Osteoblast (primary cell): ENCODE data around the gene ANXA11. TPM values are rescaled to one million over a fixed set of nuclear protein-coding genes. Genes with fewer than 3 reads are reported as not detected.
A peak's percentile ranks its signal among the peaks of the same experiment; 100 is the strongest.

ENCODE experiments used
- DNase-seq: peaks from one replicate; pipeline ENCODE4 v3.0.0; 2011; ENCODE audit warnings: low spot score, mixed read lengths; ENCODE audit not compliant: insufficient read length; ENCODE audit errors: missing footprints
- H2AFZ ChIP-seq: 2 replicates; pipeline ENCODE4 v1.6.0; 2011; ENCODE audit warnings: mild to moderate bottlenecking, low read length
- H3K27ac ChIP-seq: 2 replicates; pipeline ENCODE4 v1.5.1; 2011; ENCODE audit warnings: mild to moderate bottlenecking, low read depth, low read length, moderate library complexity
- H3K27me3 ChIP-seq: 2 replicates; pipeline ENCODE4 v1.6.0; 2012; ENCODE audit warnings: mild to moderate bottlenecking, control low read depth, inconsistent platforms, low read length, moderate library complexity; ENCODE audit not compliant: insufficient read depth
- H3K36me3 ChIP-seq: 2 replicates; pipeline ENCODE4 v1.5.1; 2011; ENCODE audit warnings: mild to moderate bottlenecking, low read length, control low read depth, moderate library complexity; ENCODE audit not compliant: insufficient read depth
- H3K4me1 ChIP-seq: 2 replicates; pipeline ENCODE4 v1.5.1; 2011; ENCODE audit warnings: mild to moderate bottlenecking, low read length, control low read depth, moderate library complexity; ENCODE audit not compliant: insufficient read depth
- H3K4me2 ChIP-seq: 2 replicates; pipeline ENCODE4 v1.6.0; 2011; ENCODE audit warnings: mild to moderate bottlenecking, low read length; ENCODE audit not compliant: insufficient read depth
- H3K4me3 ChIP-seq: fragments of 200-600 bp; sonication (generic); 3 replicates; pipeline ENCODE4 v1.5.1; 2012; ENCODE audit warnings: mild to moderate bottlenecking, low read length, inconsistent platforms; ENCODE audit not compliant: insufficient read depth
- H3K79me2 ChIP-seq: 2 replicates; pipeline ENCODE4 v1.6.0; 2012; ENCODE audit warnings: mild to moderate bottlenecking, low read length, control low read depth, inconsistent platforms; ENCODE audit not compliant: insufficient read depth
- H3K9me3 ChIP-seq: 2 replicates; pipeline ENCODE4 v1.5.1; 2011; ENCODE audit warnings: low read depth, low read length, control low read depth
- H4K20me1 ChIP-seq: 2 replicates; pipeline ENCODE4 v1.6.0; 2012; ENCODE audit warnings: mild to moderate bottlenecking, low read length, control low read depth; ENCODE audit not compliant: insufficient read depth
- total RNA-seq: library from RNA; depleted of rRNA; stranded (reverse); fragments of >200 nt; gene quantifications from 2 replicates; pipeline ENCODE4 v1.2.3, GENCODE V29; 2012
- TF ChIP-seq, protein P1 (sequence below): IDR thresholded peaks from 2 replicates; pipeline ENCODE4 v1.5.1; 2011; ENCODE audit warnings: mild to moderate bottlenecking, low read depth, low read length, moderate library complexity; ENCODE audit errors: extremely low read depth

ANXA11 gene
- total RNA-seq, 1 donor: 112 TPM

DNA sequence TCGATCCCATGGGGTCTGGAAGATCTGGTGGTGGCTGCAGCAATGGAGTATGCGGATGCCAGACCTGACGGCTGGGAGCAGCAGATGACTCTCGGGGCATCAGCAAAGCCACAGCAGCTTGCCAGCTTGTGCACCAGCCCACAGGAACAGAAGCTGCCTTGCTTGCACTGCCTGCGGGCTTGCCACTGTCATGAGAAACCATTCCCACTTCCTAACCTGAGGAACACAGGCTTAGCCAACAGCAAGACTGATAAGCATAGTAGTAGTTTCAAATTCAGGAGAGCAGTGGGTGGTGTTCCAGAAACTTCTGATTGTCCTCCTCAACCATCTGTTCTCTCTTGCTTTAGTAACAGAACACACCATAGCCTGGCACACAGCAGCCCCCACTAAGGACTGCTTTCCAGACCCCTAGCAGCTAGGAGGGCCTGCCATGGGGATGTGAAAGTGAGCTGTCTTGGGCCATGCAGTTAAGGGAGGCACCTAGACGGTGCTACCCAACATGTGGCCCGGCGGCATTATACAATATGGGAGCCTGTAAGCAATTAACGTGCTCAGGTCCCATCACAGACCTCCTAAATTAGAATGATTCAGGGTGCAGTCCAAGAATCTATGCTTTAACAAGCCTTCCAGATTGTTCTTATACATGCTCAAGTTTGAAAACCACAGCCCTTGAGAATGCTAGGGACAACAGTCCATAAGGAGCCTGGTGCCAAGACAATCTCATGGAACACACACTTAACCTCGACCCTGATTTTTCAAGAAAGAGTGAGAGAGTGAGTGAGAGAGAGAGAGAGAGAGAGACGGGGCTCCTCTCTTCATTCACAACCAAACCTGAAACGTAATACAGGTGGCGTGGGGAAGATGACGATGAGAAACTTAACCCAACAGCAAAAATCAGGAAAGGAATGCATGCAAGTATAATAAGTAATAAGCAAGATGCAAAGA lies 7.1 kb downstream of the ANXA11 start:
- Histone ChIP-seq H2AFZ (no peak overlapping the region), H4K20me1 (peaks cover 36% of the 10 kb centered on the region), H3K27ac (peak overlapping the region; percentile 97), H3K4me2 (peak overlapping the region; percentile 17), H3K4me1 (peaks cover 50% of the 10 kb centered on the region), H3K79me2 (peaks cover 92% of the 10 kb centered on the region), H3K9me3 (no peaks in the 10 kb centered on the region), H3K27me3 (no peaks in the 10 kb centered on the region), H3K36me3 (peaks cover 14% of the 10 kb centered on the region), H3K4me3 (no peak overlapping the region)
- TF ChIP-seq, protein P1, sequence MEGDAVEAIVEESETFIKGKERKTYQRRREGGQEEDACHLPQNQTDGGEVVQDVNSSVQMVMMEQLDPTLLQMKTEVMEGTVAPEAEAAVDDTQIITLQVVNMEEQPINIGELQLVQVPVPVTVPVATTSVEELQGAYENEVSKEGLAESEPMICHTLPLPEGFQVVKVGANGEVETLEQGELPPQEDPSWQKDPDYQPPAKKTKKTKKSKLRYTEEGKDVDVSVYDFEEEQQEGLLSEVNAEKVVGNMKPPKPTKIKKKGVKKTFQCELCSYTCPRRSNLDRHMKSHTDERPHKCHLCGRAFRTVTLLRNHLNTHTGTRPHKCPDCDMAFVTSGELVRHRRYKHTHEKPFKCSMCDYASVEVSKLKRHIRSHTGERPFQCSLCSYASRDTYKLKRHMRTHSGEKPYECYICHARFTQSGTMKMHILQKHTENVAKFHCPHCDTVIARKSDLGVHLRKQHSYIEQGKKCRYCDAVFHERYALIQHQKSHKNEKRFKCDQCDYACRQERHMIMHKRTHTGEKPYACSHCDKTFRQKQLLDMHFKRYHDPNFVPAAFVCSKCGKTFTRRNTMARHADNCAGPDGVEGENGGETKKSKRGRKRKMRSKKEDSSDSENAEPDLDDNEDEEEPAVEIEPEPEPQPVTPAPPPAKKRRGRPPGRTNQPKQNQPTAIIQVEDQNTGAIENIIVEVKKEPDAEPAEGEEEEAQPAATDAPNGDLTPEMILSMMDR: no peak
- DNase-seq: no peak

DNA sequence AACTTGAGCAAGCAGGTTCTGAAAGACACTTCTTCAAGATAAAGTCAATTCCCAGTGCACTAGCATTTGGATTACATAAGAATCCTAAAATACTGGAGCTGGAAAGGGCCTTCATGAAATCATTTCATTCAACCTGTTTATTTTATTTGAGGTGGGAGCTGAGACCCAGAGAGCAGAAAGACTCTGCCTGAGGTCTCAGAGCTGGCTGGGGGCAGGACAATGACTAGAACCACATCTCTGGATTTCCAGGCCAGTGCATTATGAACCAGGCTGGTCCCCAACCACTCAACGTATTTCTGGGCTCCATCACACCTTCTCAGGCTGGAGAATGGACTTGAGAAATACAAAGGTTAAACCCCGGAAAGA lies 8.4 kb downstream of the ANXA11 start:
- no peaks in the 10 kb centered on the region for H3K27me3 ChIP-seq
- H3K9me3 ChIP-seq: no peaks in the 10 kb centered on the region
- DNase-seq: no peak
- H3K27ac ChIP-seq: peak overlapping the region; percentile 63
- H3K4me2 ChIP-seq: no peak overlapping the region
- no peak overlapping the region for H2AFZ ChIP-seq
- H3K79me2 ChIP-seq: peaks cover 92% of the 10 kb centered on the region
- no peak overlapping the region for H3K4me3 ChIP-seq
- TF ChIP-seq, protein P1: no peak
- peaks cover 38% of the 10 kb centered on the region for H3K4me1 ChIP-seq
- peaks cover 42% of the 10 kb centered on the region for H4K20me1 ChIP-seq
- H3K36me3 ChIP-seq: peaks cover 14% of the 10 kb centered on the region

DNA sequence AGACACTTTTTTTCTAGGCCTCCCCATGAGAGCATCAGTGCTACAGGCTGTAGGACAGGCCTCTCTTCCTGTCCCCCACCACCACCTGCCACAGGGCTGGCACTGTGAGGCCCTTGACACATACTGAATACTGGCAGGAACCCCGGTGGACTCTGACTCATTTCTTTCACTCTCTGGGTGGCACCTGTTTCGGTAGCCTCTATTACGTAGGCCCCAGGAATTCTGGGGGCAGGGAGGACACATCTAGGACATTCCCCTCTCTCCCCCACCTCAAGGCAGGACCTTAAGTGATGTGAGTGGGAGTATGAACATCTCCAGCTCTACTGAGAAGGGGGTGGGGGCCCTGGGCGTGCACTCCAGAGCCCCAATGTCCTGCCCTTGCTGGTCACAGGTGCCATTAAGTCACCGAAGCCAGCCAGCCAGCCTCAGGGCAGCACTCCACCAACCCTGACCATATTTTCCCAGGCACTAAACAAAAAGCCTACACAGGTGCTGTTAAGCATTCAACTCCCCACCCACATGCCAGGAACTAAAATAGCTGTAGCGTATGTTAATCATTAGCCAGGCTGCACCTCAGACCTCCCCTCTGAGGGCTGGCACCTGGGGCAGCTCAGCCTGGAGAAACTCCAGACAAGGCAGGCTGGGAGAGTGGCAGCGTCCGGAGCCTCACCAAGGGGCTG lies 8.9 kb downstream of the ANXA11 start:
- Histone ChIP-seq H3K4me3 (no peak overlapping the region), H4K20me1 (peaks cover 44% of the 10 kb centered on the region), H3K27me3 (no peaks in the 10 kb centered on the region), H2AFZ (no peak overlapping the region), H3K4me1 (peaks cover 36% of the 10 kb centered on the region), H3K79me2 (peaks cover 92% of the 10 kb centered on the region), H3K36me3 (peaks cover 14% of the 10 kb centered on the region), H3K27ac (peak overlapping the region; percentile 63), H3K4me2 (no peak overlapping the region), H3K9me3 (no peaks in the 10 kb centered on the region)
- TF ChIP-seq, protein P1: no peak
- DNase-seq: no peak

DNA sequence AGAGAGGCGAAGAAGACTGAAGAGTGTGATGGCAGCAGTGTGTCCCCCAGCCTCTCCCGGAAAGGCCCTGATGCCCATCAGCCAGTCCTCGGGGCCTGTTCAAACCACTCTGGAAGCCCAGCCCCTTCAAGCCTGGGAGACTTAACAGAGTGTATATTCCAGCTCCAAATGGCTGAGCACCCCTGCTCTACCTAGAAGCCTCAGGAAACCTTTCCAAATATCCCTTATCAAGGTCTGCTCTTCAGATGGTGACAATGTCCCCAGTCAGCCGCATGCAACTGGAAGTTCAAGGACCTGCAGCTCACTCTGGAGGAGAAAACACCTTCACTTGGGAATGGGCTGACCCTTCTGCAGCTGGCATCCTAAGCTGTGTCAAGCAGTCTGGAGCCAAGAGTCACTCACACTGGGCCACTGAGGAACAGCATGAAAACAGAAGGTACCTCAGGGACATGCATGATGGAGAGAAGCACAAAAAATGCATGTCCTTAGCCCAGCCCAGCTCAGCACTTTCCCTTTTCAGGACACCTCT lies 10.2 kb downstream of the ANXA11 start:
- TF ChIP-seq, protein P1: no peak
- Histone ChIP-seq H3K9me3 (no peaks in the 10 kb centered on the region), H3K4me1 (peaks cover 29% of the 10 kb centered on the region), H4K20me1 (peaks cover 44% of the 10 kb centered on the region), H3K4me3 (no peak overlapping the region), H3K36me3 (peaks cover 9% of the 10 kb centered on the region), H3K4me2 (no peak overlapping the region), H3K79me2 (peaks cover 91% of the 10 kb centered on the region), H2AFZ (no peak overlapping the region), H3K27me3 (no peaks in the 10 kb centered on the region), H3K27ac (no peak overlapping the region)
- no peak for DNase-seq
